Stimulated activated CD8-positive, alpha-beta memory T cell treated with anti-CD3 and anti-CD28 coated beads, Interleukin-15, amount 100 ng/mL, for 4 hours (primary cell): Measurements from ENCODE around the gene WNT6.
A peak's percentile ranks its signal among the peaks of the same experiment; 100 is the strongest.

Experiments
- DNase-seq, 2 donors: peaks; one replicate each; pipeline ENCODE4 v3.0.0-alpha.2; 2020; ENCODE audit warnings: low read depth in 2 of 2

Gene WNT6

GRCh38 chr2:218893349-218894150, 33.9 kb downstream of the WNT6 start:
- DNase-seq = no peak

GRCh38 chr2:218894151-218894879, 34.7 kb downstream of the WNT6 start:
- no peak for DNase-seq

GRCh38 chr2:218894880-218895157, 35.2 kb downstream of the WNT6 start:
- no peak for DNase-seq

DNA sequence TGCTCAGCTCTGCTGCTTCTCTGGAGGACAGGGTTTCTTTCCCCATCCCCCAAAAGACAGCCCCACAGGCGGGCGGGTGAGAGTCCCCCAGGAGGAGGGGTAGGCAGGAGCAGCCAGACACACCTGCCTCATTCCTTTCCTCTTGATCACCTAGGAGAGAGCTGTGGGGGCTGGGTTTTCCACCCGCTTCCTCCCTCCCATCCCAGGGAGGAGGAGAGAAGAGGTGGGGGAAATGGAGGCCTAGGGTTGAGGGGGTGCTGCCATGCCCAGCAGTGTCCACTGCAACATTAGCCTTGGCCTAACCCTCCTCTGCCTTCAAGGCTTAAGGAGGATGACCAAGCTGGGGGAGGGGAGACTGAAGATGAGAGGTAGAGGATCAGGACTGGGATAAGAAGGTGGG, 35.7 kb downstream of the WNT6 start:
- DNase-seq = no peak

- DNase-seq = no peak
These were observed 36.3 kb downstream of the WNT6 start for GRCh38 chr2:218895759-218896500.

GRCh38 chr2:218896501-218897393, 37.1 kb downstream of the WNT6 start:
- peak; percentile 75 to 88 for DNase-seq

GRCh38 chr2:218897394-218898108, 37.9 kb downstream of the WNT6 start:
- DNase-seq = no peak

GRCh38 chr2:218898109-218898878, 38.7 kb downstream of the WNT6 start:
- peak; percentile 56 to 63 for DNase-seq

DNA sequence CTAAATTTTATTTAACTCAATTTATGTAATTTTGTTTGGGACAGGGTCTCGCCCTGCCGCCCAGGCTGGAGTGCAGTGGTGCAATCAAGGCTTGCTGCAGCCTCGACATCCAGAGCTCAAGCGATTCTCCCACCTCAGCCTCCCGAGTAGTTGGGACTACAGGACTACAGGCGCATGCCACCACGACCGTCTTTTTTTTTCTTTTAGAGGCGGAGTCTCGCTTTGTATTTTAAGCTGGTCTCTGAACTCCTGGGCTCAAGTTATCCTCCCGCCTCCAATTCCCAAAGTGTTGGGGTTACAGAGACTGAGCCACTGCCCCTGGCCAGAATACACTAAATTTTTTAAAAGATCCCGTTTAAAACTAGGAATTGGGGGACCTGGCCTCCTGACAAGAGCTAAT, 39.5 kb downstream of the WNT6 start:
- DNase-seq = no peak

GRCh38 chr2:218902427-218902826, 42.8 kb downstream of the WNT6 start:
- DNase-seq = no peak

DNA sequence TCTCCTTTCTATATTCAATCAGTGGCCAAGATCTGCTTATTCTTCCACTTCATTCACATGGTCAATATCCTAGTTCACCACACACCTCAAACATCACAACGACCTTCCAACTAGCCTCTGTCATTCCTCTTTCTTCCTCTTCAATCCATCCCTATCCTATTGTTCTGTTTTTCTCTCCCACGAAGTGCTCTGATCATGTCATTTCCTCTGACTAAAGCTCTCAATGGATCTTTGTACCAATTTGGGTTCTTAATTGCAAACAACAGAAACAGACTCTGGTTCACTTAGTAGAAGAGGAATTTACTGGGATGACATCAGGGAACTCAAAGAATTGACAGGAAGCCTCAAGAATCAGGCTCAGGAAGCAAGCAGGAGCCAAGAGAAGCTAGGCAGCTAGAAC, 44.6 kb downstream of the WNT6 start:
- DNase-seq = no peak

DNA sequence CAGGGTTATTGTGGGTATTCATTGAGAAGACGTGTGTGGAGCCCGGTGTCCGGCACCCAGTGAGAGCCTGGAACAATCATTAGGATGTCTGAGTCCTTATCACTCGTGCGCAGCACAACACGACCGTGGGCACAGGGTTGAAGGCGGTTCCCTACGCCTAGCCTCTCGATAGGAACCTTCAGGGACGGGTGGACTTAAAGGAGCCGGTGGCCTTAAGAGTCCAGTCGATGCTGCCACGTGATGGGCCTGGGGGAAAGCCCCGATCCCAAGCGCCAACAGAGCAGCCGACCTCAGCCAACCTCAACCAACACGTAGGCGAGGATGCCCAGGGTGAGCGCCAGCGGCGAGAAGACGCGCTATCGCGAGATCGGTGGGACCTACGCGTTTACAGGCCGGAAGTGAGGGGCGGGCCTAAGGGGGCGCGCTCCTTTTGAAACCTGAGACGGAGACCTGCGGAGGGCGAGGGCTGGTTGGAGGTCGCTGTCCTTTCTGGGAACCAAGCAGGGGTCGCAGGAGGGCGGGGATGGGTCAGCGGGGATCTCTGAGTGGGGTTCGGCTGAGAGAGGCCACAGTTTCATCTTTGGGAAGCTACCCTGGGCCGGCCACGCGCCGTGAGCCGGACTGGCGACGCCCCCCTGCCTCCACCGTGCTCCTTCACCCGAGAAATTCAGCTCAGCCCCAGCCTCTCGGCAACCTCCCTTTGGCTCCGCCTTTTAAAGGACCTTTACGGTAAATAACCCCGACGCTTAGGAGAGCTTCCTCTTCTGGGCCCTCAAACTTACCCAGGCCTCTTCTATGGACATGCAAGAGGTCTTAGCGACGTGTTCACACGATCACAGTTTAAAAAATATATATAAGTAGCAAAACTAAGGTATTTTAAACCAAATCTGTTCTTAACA, 49.4 kb downstream of the WNT6 start:
- peak; percentile 74 to 81 for DNase-seq

DNA sequence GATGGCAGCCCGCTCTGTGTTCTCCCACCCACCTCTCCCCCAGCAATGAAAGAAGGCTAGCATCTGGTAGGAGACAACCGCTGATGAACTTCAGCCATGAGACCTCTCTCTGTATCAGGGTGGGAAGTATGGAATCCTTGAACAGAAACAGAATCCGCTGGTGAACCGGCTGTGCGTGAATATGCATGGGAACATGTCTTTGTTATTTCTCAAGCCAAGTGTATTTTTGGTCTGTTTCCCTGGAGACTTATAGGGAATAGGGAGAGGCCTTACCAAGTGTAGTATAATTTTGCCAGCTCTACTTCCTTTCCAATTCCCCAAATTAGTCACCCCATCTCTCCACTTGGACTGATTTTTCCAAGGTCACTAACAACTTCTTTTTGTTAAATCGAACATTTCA, 51.1 kb downstream of the WNT6 start:
- no peak for DNase-seq

DNA sequence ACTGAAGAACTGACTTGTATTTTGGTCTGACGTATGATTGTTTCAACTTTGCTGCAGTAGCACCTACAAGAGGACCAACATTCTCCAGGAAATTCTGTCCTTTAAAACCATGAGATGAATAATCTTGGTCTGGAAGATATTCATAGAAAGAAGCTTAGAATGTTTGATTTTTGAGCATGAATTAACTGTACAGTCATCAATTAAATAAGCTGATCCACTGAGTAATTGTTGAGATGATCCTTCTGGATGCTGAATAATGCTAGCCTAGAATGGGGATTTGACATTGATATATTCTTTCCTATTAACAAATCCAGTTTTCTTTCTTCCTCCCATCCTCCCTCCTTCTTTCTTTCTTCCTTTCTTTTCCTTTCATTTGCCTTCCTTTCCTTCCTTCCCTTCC, 60.9 kb downstream of the WNT6 start:
- no peak for DNase-seq
